Tibial artery (tissue), 4 donors: ENCODE measurements around the gene ATP13A4.

Experiments used
- DNase-seq, 2 donors: peaks; one replicate each; pipeline ENCODE4 v3.0.0-alpha.2; 2019
- H3K27ac ChIP-seq, 2 donors: fragments of 200-600 bp; sonication (generic) in 1 of 2; 1 replicate in 1 of 2; 2 replicates in 1 of 2; pipeline ENCODE4 v1.5.1; 2018 to 2019; ENCODE audit warnings: mild to moderate bottlenecking in 1 of 2
- H3K27me3 ChIP-seq, 2 donors: fragments of 200-600 bp; sonication (generic) in 1 of 2; one replicate each; pipeline versions ENCODE4 v1.5.1 to v1.6.0; 2016 to 2019
- H3K36me3 ChIP-seq, 3 donors: fragments of 200-600 bp; sonication (generic) in 2 of 3; one replicate each; pipeline ENCODE4 v1.5.1; 2016 to 2019; ENCODE audit warnings: mild to moderate bottlenecking in 2 of 3
- H3K4me1 ChIP-seq, 4 donors: fragments of 200-600 bp; sonication (generic) in 2 of 4; 1 replicate in 3 of 4; 2 replicates in 1 of 4; pipeline ENCODE4 v1.5.1; 2016 to 2019
- H3K4me3 ChIP-seq, 2 donors: fragments of 200-600 bp; sonication (generic) in 1 of 2; 1 replicate in 1 of 2; 2 replicates in 1 of 2; pipeline ENCODE4 v1.5.1; 2018 to 2019; ENCODE audit warnings: mild to moderate bottlenecking in 2 of 2
- H3K9me3 ChIP-seq, 3 donors: fragments of 200-600 bp; sonication (generic) in 1 of 3; one replicate each; pipeline ENCODE4 v1.5.1; 2016 to 2019
- CTCF ChIP-seq, 2 experiments: fragments of 200-600 bp in 1 of 2; fragments of 450-650 bp in 1 of 2; IDR thresholded peaks; one replicate each; pipeline ENCODE4 v1.5.1; 2017 to 2019; ENCODE audit warnings: antibody characterized with exemption in 2 of 2, mild to moderate bottlenecking in 1 of 2, moderate library complexity in 1 of 2
- intact Hi-C: fragments of 100-400 bp; cut with DNase I; formaldehyde crosslinking; loops from one replicate; pipeline ENCODE4 v1.15.0; 2023; ENCODE audit warnings: low total_unique reads

ATP13A4 gene

GRCh38 chr3:193407688-193408087, 147.0 kb downstream of the ATP13A4 start:
- H3K9me3 ChIP-seq, result no peaks in the 10 kb centered on the region
- intact Hi-C loops, result no loop called here
- H3K36me3 ChIP-seq, result no peaks in the 10 kb centered on the region
- TF ChIP-seq CTCF (IDR thresholded peaks at IDR 0.05), result no peak
- H3K27ac ChIP-seq, result no peak overlapping the region
- H3K4me3 ChIP-seq, result no peak overlapping the region
- no peak for DNase-seq
- no peaks in the 10 kb centered on the region for H3K27me3 ChIP-seq
- H3K4me1 ChIP-seq, result no peaks in the 10 kb centered on the region

GRCh38 chr3:193407112-193407511, 147.6 kb downstream of the ATP13A4 start:
- DNase-seq, result no peak
- no peaks in the 10 kb centered on the region for H3K9me3 ChIP-seq
- no peaks in the 10 kb centered on the region for H3K27me3 ChIP-seq
- TF ChIP-seq CTCF (IDR thresholded peaks at IDR 0.05), result no peak
- H3K4me3 ChIP-seq, result no peak overlapping the region
- H3K36me3 ChIP-seq, result no peaks in the 10 kb centered on the region
- intact Hi-C loops, result no loop called here
- no peaks in the 10 kb centered on the region for H3K4me1 ChIP-seq
- no peak overlapping the region for H3K27ac ChIP-seq

GRCh38 chr3:193403307-193403706, 151.4 kb downstream of the ATP13A4 start:
- Histone ChIP-seq H3K9me3 (no peaks in the 10 kb centered on the region), H3K27me3 (no peaks in the 10 kb centered on the region), H3K4me3 (no peak overlapping the region), H3K27ac (no peak overlapping the region), H3K36me3 (no peaks in the 10 kb centered on the region), H3K4me1 (no peaks in the 10 kb centered on the region)
- DNase-seq, result no peak
- intact Hi-C loops, result no loop called here
- TF ChIP-seq CTCF (IDR thresholded peaks at IDR 0.05), result no peak

- no peak for DNase-seq
- no peak overlapping the region for H3K4me3 ChIP-seq
- no peak for TF ChIP-seq CTCF (IDR thresholded peaks at IDR 0.05)
These were observed 154.4 kb downstream of the ATP13A4 start for GRCh38 chr3:193400304-193400703.

GRCh38 chr3:193396451-193397244, 158.0 kb downstream of the ATP13A4 start:
- no peak for DNase-seq
- H3K27ac ChIP-seq, result no peak overlapping the region
- no peak overlapping the region for H3K4me3 ChIP-seq
- H3K36me3 ChIP-seq, result no peaks in the 10 kb centered on the region
- no peaks in the 10 kb centered on the region for H3K27me3 ChIP-seq
- intact Hi-C loops, result no loop called here
- no peak for TF ChIP-seq CTCF (IDR thresholded peaks at IDR 0.05)
- H3K4me1 ChIP-seq, result no peaks in the 10 kb centered on the region
- H3K9me3 ChIP-seq, result no peaks in the 10 kb centered on the region

More at GRCh38 chr3:193400304-193400703, 154.4 kb downstream of the ATP13A4 start:
- Histone ChIP-seq H3K27ac (no peak overlapping the region), H3K36me3 (no peaks in the 10 kb centered on the region), H3K4me1 (no peaks in the 10 kb centered on the region), H3K27me3 (no peaks in the 10 kb centered on the region), H3K9me3 (no peaks in the 10 kb centered on the region)
- intact Hi-C loops, result no loop called here
